LoVo (cell line): ENCODE results near the gene VPS11.

Experiments used
- DNase-seq: peaks from one replicate; pipeline ENCODE4 v3.0.0-alpha.2; 2016; ENCODE audit warnings: low spot score

VPS11 gene

DNA sequence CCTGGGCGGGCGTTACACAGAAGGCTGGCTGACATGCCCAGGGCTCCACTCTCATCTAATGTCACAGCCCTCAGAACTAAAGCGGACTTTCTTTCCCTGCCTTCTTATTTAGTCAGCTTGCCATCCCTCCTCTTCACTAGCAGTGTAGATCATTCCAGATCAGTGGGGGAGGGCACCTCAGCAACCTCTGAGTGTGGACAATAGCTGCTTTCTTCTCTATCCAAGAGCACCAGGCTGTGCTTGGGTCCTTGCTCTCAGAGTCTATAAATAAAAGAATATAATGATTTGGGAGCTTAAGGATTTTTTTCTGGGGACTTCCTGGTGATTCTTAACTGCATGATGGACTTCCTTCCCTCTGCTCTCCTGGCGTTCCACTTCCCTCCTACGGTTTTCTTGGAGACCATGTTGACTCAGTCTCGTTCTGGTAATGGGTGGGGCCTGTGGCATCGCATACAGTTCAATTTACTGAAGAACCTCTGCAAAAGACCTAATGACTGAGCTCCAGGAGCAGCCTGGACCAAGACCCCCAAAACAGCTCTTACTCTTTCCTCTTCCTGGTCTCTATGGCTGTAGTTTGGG, 14.2 kb downstream of the VPS11 start:
- no peak for DNase-seq

DNA sequence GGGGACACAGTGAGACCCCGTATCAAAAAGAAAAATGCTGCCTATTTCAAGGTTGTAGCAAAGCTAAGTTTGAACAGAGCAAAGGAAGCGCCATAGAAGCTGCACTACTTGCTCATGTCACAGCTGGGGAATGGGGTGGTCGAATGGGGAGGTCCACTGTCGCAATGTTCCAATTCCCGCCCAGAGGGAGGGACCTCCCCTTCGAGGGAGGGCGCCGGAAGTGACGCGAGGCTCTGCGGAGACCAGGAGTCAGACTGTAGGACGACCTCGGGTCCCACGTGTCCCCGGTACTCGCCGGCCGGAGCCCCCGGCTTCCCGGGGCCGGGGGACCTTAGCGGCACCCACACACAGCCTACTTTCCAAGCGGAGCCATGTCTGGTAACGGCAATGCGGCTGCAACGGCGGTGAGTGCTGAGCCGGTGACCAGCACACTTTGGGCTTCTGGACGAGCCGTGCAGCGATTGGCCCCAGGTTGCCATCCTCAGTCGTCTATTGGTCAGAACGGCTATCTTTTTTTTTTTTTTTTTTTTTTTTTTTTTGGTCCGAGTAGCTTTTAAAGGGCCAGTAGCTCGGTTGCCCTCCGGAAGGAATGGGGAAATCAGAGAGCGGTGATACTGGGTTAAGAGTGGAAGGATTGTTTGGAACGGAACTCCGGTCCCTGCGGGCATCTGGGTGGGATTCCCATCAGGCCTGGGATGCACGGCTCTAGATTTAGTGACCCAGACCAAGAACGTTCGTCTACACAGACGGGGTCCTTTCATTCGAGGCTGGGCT, 17.2 kb downstream of the VPS11 start, which contains the start of gene HMBS:
Gene HMBS, plus strand, starts transcription at position 219 of the 774 bp plus-strand sequence. Its CDS starts 153 bp downstream, at position 372.
- DNase-seq, result peak; percentile 87

DNA sequence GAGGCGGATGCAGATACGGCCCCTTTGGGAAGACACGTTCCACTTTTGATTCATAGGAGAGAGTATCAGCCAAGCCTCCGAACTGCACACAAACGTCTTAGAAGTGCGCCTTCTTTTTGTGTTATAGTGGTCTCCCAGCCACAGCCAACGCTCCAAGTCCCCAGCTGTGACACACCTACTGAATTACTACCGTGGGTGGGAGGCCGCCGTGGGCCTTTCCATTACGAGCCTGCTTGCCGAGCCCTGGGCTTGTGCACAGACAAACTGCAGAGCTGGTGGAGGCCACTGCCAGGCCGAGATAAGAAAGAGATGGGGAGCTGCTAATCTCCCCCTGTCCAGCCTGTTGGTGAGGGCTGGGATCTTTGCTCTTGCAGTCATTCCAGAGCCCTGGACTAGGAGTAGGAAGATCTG, 17.8 kb downstream of the VPS11 start:
- DNase-seq, result no peak

DNA sequence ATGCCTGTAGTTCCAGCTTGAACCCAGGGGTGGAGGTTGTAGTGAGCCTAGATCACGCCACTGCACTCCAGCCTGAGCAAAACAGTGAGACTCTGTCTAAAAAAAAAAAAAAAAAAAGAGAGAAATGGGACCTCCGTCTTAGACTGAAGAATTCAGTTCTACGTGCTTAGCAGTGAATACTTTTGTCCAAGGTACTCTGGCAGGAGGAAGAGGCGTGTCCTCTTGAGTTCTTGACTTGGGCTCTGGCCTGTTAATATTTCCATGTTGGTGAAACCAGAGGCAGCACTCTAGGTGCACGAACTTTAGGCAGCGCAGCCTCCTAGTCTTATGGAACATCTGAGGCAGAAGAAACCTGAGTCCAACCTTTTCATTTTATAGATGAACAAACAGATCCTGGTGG, 19.5 kb downstream of the VPS11 start:
- DNase-seq, result no peak

DNA sequence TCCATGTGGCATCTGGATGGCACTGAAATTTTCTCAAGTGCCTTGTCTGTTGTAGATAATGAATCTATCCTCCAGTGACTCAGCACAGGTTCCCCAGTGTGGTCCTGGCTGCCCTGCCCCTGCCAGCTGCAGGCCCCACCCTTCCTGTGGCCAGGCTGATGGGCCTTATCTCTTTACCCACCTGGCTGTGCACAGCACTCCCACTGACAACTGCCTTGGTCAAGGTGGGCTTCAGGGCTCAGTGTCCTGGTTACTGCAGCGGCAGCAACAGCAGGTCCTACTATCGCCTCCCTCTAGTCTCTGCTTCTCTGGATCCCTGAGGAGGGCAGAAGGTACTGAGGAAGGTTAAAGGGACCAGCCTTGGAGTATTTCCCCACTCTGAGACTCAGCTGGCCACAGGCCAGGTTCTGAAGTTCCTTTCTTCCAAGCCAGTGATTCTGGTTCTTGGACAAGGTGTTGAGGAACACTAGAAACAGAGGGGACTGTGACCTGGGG, 20.2 kb downstream of the VPS11 start:
- DNase-seq, result no peak

DNA sequence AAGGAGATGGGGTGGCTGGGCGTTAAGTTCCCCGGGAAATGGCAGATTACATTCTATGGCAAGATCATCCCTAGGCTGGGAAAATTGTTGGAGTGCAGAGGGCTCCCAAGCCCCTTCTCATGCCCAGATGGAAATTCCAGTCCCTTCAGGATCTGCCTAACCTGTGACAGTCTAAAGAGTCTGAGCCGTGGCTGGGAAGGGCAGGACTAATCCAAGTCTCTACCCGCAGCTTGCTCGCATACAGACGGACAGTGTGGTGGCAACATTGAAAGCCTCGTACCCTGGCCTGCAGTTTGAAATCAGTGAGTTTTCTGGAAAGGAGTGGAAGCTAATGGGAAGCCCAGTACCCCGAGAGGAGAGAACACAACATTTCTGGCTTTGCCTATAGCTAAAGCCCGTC, 20.8 kb downstream of the VPS11 start:
- DNase-seq, result no peak

DNA sequence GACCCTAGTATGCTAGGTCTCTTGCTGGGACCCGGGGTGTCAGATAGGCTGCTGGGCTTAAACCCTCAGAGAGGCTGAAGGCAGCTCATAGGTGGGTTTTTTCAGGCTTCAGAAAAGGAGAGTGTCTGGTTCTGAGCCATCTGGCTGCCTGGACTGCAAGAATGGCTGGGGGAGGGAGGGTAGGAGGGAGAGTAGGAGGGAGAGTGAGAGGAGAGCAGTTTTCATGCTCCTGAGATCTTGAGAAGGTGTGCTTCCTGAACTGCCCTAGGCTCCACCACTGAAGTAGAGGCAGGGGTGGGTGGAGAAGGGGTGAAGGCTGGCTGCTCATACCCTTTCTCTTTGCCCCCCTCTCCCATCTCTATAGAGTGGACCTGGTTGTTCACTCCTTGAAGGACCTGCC, 21.7 kb downstream of the VPS11 start:
- no peak for DNase-seq

DNA sequence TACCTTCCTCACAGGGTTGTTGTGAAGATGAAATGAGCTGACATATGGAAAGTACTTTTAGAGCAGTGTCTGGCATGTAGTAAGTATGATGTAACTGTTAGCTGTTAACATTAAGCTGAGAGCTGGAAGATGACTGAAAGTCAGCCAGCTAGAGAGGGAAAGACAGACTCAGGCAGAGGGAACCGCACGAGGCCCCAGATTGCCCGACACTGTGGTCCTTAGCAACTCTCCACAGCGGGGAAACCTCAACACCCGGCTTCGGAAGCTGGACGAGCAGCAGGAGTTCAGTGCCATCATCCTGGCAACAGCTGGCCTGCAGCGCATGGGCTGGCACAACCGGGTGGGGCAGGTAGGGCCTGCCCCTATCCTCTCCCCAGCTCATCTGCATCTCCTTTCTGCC, 23.6 kb downstream of the VPS11 start:
- DNase-seq, result no peak

DNA sequence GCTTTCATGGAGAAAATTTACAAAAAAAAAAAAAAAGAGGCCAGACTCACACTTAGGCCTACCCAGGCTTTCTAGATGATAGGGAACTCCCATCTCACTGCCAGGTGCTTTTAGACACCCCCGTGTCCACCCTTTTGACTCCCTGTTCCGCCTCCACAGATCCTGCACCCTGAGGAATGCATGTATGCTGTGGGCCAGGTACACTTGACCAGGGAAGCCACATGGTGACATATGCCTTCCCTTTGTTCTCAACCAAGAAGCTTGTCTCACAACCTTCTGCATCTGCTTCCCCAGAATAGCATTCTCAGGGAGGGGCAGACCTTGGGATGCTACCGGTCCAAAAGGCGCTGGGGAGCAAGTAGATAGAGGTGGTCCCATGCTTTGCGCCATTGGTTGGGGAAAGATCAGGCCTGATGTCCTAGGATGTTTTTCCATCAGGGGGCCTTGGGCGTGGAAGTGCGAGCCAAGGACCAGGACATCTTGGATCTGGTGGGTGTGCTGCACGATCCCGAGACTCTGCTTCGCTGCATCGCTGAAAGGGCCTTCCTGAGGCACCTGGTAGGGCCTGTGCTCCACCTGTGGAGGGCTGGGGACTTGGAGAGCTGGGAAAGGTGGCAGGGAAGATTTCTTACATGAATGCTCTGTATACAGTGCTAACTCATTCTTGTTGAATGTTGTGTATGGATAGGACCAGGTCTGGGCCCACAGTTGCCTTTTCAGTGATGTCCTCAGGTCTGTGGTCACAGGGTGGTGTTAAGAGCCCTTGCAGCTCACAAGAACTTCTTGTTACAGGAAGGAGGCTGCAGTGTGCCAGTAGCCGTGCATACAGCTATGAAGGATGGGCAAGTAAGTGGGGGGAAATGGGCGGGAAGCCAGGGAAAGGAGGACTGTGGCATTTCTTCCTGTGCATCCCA, 24.6 kb downstream of the VPS11 start:
- DNase-seq, result no peak

DNA sequence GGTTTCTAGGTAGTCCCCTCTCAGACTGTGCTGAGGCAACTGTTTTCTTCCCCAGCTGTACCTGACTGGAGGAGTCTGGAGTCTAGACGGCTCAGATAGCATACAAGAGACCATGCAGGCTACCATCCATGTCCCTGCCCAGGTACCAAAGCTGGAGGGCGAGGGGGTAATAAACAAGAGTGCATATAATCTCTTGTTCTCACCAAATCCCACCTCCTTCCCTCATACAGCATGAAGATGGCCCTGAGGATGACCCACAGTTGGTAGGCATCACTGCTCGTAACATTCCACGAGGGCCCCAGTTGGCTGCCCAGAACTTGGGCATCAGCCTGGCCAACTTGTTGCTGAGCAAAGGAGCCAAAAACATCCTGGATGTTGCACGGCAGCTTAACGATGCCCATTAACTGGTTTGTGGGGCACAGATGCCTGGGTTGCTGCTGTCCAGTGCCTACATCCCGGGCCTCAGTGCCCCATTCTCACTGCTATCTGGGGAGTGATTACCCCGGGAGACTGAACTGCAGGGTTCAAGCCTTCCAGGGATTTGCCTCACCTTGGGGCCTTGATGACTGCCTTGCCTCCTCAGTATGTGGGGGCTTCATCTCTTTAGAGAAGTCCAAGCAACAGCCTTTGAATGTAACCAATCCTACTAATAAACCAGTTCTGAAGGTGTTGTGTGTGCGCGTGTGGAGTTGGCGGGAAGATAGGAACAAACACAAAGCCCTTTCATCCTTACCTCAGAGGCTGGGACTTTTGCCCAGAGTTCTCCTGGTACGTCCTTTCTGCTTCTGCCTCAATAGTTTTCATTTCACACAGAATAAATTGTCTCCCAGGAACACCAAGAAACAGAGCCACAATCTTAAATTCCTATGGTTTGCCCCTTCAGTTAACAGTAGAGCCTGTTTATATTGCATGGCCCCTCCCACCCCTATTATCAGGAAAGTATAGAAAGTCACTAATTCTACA, 25.5 kb downstream of the VPS11 start:
- no peak for DNase-seq

DNA sequence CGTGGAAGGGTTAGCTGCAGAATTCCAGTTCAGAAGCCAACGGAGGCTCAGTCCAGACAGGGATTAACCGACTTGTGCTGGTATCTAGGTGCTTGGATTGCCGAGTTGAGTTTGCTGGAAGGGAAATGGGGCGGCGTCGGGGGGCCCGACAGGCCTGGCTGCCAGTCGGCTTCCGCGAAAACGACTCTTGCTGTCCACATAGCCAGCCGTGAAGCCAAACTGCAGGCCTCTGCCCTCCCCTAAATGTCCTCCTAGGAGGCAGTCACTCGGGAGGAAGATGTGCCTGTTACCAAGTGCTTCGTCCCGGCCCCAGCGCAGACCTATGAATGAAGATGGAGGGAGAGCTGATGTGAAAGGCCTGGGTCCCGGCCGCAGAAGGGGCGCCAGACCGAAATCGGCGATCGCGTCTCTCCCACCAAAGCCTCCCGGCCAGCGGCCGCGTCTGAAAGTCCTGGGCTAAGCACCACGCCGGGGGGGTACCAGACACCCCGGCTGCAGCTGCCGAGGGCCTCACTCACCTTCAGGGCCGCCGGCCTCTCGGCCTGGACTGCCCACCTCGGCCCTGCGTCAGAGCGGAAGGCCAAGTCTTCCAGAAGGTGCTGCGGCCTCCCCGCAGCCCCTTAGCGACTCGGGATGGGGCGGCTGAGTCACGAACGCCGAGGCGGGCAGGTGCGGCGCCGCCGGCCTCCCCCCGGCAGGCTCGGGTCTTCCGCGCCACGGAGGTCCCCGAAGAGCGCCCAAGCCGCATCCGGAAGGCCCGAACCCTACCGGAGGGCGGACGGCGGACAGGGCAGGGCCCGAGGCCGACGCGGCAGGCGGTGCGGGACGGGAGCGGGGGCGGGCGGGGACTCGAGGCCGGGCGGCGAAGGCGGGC, 26.6 kb downstream of the VPS11 start:
- DNase-seq, result no peak

DNA sequence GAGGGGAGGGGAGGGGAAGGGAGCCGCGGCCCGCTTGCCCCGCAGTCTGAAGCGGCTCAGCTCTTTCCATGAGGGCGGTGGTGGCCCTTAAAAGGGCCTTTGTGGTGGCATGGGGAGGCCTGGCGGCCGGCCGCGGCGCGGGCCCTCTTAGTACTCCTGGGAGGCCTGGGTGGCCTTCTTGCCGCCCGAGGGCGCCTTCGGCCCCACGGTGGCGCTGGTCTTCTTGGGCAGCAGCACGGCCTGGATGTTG, 27.1 kb downstream of the VPS11 start:
- peak; percentile 71 for DNase-seq

DNA sequence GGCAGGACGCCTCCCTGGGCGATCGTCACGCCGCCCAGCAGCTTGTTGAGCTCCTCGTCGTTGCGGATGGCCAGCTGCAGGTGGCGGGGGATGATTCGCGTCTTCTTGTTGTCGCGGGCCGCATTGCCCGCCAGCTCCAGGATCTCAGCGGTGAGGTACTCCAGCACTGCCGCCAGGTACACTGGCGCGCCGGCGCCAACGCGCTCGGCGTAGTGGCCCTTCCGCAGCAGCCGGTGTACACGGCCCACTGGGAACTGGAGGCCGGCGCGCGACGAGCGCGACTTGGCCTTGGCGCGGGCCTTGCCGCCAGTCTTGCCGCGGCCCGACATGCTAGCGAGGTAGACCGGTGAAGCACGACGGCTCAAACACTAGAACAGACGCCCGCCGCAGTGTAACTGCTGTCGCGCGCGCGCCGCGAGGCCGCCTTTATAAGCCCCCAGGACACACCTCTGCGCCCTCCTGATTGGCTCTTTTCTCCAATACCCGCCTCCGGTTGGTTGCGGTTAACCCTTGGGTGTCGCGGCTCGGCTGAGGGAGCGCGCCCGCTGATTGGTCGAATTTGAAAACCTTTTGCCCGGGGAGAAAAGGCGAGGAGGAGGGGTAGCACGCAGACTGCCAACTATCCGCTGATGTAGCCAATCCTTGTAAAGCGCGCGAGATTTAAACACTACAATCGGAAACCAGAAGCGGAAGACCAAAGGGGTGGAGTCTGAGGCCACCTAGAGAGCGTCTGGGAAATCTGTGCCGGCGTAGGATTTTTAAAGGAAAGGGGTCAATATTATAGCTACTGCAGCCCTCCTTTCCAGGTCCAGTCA, 27.7 kb downstream of the VPS11 start:
- peak; percentile 99 for DNase-seq

DNA sequence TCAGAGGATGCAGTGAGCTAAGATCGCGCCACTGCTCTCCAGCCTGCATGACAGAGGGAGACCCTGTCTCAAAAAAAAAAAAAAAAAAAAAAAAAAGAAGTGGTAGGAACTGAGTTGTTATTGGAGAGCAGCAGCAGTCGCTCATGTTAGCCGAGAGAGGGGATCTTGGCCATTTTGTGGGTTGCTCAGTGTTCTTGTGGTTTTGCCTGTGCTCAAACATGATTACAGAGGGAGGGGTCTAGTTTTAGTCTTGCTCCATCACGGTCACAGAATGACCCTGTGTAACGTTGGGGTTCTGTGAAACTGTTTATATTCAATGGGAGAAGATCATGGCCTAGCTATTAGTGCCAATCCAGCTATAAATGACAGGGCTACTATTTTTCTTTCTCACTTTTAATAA, 32.1 kb downstream of the VPS11 start:
- no peak for DNase-seq

DNA sequence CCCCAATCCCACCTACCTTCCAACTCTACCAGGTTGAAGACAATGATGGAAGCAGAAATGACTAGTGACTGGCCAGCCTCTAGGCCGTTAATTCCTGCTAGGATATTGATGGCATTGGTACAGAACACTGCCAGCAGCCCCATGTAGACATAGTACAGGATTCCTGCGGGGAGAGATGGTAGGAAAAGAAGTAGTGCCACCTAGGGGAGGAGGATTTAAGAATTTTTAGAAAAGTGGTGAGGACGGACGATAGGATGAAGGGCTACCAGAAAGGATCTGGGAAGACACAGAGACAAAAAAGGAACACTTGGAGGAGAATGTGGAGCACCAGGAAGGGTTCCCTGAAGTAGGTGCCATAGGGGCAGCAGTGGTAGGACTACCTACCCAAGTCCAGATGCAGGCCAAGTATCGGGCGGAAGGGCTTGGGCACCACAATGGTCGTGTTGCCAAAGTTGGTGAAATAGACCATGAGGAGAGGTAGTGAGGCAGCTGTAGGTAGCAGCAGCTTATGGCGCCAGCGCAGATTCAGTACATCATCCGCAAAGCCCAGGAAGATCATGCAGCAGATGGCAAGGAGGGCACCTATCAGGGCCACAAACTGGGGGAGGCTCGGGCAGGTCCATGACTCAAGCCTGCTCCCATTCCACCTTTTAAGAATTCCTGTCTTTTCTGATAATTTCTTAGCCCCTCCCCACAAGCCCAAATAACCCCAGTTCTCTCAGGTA, 32.8 kb downstream of the VPS11 start:
- peak; percentile 48 for DNase-seq

DNA sequence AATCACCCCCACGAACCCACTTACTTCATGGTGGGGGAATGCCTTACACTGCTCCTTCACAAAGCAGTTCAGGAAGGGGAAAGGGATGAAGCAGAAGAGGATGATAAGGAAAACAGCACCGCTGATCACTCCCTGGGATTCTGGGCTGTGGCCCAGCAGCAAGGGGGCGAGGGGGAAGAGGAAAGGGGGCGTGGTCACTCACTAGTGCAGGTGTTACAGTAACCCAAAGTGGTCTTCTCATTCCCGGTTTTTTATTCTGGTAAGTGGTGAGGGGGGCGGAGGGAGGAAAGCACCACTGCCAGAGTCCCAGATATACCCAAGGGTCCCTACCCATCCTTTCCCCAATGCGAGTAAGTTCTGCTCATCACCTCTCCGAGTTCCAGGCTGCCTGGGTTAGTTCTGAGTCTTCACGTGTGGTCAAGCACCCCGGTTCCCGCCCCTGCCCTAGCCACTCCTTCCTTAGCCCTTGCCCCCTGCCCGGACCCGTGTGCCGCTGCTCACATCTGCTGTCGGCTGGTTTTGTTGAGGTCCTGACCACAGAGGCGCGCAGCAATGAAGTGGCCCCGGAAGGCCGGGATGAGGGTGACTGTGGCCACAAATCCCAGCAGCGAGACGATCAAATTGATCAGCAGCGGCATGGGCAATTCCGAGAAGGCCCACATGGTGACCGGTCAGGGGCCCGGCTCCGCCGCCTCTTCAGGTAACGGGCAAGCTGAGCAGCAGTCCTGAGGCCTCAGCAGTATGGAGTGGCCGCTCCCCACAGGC, 33.6 kb downstream of the VPS11 start:
- no peak for DNase-seq

DNA sequence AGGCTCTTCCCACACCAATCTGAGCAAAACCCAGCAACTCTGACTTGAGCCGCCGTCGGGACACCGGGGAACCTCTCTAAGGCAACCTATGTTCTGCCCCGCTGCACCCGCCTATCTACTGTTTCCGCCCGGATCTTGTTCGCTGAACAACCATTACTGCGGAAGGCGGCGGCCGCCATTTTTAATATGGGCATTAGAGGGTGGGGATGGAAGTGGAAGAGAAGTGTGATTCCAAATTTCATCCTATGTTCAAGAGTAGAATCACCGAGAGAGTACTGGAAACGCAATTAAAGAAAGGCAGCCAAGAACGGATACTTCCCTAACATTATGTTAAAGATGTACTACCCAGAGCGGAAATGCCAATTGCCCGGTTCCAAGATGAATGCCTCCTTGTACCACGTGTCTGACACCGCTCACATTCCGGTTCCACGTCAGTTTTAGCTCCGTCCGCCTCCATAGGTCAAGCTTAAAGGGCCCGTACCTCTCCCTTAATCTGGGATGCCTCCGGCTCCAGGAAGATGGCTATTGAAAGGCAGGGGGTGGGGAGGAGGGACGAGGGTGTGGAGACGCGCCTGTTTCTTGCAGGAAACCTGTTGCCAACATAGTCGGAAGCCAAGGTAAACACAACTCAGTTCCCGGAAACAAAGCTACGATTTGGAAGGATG, 34.3 kb downstream of the VPS11 start, which contains the start of gene DPAGT1:
Gene DPAGT1, minus strand, starts transcription at position 95 of the 665 bp plus-strand sequence. CDS start 198 bp downstream, outside the sequence.
- DNase-seq, result peak; percentile 96
